Measurements from ENCODE around the gene CYBA.

Gene CYBA

DNA sequence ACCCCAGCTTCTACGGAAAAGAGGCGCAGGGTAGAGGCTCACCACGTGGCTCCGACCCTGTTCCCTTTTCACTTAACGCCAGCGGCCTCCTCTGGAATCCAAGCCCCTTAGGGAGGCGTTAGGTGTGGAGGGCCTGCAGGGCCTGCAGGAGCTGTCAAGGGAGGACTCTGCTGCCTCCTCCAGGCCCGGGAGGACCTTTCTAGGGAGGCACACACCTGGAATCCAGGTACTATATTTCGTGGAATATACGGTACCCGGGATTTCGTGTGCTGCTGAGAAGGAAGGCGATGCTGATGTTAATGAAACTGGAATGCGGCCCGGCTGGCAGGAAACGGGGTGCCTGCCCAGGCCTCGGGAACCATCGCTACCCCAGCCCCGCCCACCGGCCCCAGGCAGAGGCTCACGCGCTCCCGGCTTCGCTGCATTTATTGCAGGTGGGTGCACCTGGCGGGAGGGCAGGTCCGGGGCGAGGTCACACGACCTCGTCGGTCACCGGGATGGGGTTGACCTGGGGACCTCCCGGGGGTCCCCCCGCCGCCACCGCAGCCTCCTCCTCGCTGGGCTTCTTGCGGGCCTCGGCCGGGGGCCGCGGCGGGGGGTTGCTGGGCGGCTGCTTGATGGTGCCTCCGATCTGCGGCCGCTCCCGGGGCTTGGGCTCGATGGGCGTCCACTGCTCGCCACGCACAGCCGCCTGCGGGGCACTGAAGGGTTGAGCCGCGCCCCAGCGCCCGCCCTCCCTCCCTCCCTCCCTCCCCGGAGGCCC, 7.8 kb downstream of the CYBA start:
- FAIRE-seq: no peak

DNA sequence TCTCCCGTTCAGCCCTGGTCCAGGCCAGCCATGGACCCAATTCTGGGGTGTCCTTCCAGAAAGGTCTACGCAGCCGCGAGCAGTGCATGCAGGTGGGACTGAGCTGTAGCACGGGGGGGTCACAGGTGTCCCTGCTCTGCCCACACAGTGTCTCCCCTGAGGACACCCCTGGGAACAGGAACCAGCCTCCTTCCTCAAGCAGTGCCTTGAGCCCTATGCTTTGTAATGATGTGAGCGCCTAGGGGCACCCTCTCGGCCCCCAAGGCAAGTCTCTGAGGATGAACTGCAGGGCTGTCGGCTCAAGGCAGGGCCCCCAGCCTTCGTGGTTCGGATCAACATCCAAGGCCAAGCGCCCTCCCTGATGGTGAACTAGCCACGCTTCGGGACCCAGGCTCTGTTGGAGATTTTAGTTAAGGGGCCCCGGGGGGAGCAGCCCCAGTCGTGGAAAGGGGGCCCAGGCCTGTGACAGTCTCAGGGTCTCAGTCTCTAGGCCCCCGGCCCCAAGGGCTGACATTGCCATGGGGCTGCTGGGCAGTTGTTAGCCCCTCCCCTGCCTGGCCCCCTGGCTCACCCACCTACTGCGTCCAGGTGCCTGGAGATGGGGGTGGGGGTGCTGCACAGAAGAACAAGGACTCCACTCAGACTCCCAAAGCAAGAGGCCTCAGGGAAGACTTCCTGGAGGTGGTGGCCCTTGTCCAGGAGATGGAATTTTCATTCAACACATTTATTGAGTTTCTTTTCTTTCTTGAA, 10.2 kb downstream of the CYBA start:
- no peak for FAIRE-seq

DNA sequence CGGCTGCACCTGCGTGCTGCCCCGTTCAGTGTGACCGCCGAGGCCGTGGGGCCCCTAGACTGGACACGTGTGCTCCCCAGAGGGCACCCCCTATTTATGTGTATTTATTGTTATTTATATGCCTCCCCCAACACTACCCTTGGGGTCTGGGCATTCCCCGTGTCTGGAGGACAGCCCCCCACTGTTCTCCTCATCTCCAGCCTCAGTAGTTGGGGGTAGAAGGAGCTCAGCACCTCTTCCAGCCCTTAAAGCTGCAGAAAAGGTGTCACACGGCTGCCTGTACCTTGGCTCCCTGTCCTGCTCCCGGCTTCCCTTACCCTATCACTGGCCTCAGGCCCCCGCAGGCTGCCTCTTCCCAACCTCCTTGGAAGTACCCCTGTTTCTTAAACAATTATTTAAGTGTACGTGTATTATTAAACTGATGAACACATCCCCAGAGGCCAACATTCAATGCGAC, 10.8 kb downstream of the CYBA start:
- no peak for FAIRE-seq

DNA sequence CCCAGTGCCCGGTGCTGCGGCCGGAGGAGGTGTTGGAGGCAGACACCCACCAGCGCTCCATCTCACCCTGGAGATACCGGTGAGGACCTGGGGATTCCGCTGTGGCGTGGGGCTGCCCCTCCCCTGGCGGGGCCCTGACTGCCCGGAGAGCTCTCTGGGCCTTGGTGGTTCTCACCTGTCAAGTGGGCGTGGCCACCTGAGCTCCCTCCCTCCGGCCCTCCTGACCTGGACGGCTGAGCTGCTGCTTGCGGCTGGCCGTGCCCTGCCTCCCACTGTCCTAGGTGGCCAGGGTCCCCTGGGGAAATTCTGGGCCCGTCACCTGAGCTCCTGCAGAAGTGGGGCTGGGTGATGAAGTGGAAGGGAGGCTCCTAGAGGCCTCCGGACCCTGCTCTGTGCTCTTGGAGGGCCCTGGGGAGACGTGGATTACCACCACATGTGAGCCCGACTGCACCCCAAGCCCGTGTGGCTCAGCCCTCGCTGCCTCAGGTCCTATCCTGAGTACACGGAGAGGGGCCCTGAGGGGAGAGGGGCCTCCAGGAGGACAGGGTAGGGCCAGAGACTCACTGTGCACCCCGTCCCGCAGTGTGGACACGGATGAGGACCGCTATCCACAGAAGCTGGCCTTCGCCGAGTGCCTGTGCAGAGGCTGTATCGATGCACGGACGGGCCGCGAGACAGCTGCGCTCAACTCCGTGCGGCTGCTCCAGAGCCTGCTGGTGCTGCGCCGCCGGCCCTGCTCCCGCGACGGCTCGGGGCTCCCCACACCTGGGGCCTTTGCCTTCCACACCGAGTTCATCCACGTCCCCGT, 11.4 kb downstream of the CYBA start:
- FAIRE-seq: no peak

DNA sequence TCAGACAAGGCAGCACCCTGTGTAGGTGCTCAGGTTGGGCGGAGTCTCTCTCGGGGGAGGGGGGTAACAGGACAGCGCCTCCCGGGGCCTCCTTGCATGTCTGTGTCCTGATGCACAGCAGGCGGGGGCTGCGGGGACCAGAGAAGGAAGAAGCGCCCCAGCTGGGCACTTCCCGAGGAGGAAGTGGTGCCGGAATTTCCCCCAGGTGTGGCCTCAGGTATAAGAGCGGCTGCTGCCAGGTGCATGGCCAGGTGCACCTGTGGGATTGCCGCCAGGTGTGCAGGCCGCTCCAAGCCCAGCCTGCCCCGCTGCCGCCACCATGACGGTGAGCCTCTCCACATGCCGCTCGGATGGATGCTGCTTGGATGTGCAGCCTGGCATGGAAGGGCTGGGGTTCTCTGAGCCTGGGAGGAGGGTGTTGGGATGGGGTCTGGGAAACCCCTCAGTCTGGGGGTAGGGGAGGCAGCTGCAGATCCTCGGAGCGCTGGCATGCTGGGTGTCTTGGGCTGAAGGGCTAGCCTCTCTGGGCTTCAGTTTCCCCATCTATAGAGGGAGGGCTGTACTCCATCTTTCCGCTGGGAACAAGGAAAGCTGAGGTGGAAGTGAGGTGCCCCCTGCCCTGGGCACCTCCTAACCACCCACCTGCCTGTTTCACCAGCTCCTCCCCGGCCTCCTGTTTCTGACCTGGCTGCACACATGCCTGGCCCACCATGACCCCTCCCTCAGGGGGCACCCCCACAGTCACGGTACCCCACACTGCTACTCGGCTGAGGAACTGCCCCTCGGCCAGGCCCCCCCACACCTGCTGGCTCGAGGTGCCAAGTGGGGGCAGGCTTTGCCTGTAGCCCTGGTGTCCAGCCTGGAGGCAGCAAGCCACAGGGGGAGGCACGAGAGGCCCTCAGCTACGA, 12.3 kb downstream of the CYBA start, which contains the start of gene IL17C:
Gene IL17C (plus strand): TSS at position 250 of the 908 bp plus-strand sequence. CDS start 70 bp downstream, at position 320.
- no peak for FAIRE-seq

DNA sequence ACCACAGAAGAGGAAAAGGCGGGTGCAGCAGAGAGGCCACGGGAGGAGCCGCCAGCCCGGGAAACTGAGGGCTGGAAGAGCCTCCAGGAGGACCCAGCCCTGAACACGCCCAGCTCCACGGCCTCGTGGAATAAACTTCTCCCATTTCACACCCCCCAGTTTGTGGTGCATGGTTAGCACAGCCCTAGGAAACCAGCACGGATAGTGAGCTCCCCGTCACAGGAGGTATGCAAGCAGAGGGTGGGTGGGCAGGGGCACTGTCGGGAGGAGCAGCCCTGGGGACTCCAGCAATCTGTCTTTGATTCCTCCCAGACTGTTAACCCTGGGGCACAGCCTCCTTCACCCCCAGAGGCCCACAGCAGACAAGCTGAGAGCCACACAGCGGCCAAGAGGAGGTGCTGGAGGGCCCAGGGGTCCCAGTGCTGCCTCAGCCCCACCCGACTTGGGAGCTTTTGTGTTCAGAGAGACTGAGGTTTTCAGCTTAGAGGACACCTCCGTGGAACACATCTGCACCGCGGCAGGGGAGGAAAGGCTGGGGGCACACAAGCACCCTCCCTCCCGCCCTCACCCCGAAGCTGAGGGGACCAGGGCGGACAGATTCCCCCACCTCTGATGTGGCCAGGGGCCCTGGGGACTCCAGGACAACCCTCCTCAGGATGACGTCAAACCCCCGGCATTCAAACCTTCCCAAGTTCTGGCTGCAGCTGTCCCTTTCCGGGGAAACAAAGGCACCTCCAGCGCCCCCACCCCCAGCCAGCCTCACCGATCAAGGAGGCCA, 14.2 kb downstream of the CYBA start:
- FAIRE-seq: no peak

DNA sequence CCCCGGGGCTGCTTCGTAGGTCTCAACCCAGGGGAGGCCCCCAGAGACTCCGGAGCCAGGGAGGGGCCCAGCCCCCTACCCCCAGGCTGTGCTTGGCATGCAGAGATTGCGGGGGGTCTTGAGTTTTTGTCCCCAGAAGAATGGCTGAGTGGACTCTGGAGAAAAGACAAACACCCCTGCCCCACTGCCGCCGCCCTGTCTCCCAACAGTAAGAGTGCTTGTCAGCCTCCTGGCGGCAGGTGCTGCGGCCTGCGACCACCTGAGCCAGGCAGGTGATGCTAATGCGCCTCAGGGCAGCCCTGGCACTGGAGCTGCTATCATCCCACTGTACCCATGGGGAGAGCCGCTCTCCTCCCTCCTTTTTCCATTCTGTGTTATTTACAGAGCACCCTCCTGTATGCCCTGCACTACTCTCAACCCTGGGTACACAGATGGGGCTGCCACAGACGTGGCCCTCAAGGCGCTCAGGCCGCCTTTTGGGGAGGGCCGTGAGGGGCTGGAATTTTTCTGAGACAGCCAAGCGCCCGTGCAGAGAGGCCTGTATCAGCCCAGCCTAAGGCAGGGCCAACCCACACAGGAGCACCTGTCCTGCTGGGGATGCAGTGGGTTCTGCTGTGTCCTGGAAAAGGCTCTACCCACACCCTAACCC, 15.1 kb downstream of the CYBA start:
- FAIRE-seq: no peak

DNA sequence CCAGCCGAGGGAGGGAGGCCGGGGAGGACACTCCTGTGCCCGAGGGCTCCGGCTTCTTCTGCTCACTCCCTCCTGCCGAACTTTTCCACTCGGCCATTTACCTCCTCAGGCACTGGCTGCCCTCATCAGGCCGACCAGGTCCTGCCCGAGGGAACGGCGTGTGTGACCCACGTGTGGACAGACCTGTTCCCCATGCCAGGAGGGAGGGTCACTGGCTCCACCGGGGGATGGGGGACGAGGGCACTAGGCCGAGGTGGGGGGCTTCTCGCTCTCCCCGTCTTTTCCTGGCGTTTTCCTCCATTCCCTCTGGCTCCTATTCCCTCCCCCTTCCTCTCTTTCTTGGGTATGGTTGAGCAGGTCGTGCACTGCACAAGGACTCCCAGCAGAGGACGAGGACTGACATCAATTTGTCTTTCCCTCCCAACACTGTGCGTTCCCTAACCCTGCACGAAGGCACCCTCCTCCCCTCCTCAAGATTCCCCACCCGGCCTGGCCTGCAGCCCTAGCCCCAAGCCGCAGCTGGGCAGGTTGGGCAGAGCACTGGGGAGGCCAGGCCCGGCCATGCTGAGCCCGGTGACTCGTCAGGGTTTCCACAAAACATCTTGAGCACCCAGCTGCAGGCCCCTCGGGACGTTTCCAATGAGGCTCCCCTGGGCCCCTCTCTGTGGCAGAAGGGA, 15.7 kb downstream of the CYBA start:
- no peak for FAIRE-seq

DNA sequence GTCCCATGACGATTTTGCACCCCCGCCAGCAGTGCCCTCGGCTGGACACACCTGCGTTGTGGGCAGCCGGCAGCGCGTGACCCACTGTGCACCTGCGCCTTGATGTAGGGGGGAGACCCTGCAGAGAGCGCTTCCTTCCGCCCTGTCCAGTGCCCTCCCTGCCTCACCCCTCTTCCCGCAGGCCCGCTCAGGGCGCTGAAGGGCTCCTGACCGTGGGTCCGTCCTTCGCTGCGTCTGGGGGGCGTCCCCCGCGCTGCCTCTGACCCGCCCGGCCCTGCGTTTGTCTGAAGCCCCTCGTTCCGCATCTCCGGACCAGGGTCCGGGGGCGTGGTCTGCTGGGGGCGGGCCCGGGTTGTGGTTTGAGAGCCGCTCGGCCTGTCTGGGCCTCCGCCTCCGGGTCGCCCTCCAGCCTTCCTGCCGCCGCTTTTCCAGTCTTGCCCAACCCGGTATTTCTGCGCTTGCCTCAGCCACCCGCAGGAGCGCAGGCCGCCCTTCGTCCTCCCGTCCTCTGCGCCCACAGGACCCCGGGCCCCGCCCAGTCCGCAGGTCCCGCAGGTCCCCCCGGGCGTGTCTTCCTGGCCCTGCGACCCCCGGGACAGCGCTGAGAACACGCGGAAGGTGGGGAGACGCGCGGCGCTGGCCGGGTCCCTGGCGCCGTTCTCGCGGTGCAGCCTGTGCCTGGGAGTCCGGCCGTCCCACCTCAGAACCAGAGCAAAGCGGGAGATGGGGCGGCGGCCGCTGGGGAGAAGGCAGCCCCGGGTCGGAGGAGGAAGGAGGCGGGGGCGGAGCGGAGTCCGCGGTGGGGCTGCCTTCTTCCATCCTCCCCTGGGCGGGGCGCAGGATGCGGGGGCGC, 16.5 kb downstream of the CYBA start:
- no peak for FAIRE-seq

DNA sequence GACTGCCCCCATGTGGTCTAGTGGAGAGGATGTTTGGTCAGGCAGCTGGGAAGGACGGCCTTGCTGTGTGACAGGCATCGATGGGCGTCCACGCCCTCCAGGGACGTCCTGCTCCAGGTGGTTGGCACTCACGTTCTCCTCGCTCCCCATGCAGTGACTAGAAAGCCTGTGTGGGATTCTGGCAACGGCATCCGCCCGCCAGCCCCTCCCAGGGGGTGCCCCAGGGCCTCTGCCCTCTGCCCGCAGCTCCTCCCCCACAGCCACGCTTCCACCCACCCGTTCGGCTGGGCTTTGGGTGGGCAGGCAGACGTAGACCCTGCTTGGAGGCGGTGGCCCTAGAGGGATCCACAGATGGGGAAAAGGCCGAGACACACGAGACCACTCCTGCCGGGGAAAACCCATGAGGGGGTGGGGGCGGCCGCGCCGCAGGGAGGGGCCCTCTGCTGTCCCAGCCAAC, 17.1 kb downstream of the CYBA start:
- FAIRE-seq: no peak

DNA sequence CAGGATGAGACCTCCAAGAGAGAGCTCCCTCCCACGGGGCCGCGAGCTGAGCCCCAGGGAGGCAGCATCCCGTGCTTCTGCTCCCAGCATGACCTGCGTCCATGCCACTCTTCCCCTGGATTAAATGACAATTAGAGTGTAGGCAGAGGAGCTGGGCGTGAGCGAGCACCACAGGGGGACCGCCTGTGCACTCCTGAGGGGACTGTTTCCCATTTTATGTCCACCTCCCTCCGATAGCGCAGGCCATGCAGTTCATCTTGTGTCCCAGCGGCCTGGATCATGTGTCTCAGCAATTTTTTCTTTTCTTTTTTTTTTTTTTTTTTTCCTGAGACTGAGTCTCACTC, 18.3 kb downstream of the CYBA start:
- FAIRE-seq: no peak

DNA sequence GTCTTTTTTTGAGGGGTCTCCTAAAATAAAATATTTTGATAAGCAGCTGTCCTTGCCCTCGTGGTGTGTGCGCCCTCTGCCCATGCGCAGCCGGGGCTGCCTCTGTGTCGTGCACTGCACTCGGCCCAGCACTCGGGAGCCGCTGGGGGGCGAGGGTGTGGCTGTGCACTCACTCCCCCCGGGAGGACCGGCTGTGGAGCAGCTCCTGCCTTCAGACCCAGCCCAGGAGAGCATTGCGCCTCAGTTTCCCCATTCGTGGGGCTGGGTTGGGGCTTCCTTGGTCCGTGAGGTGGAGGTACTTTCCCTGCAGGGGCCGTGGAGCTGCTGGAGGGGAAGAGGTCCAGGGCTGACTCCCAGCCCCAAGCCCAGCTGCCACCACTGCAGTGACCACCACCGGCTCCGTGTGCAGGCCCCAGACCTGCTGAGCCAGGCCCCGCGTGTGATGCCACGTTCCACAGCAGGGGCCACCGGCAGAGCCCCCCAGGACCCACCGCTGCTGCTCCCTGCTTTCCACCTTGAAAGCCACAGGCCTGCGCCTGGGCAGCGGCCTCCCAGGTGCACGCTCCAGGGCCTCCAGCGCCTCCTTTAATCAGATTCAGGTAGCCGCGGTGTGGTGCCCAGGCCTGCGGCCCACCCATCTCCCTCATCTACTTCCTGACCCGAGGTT, 18.8 kb downstream of the CYBA start:
- no peak for FAIRE-seq

DNA sequence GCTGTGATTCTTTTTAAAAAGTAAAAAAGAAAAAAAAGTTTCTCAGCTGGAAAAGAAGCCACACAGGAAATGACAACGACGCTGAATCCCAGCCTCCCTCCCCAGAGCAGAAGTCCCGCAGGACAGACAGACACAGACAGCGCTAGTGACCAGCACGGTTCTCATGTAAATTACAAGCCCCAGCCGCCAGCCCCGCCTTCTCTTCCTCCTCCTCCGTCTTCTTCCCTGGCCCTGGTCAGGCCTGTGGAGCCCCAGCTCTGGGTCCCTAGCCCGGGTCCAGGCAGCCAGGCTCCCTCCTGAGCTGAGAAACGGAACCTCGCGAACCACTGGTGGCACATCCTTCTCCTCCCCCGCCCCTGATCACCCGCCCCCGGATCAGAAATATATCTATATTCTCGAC, 19.5 kb downstream of the CYBA start:
- no peak for FAIRE-seq

DNA sequence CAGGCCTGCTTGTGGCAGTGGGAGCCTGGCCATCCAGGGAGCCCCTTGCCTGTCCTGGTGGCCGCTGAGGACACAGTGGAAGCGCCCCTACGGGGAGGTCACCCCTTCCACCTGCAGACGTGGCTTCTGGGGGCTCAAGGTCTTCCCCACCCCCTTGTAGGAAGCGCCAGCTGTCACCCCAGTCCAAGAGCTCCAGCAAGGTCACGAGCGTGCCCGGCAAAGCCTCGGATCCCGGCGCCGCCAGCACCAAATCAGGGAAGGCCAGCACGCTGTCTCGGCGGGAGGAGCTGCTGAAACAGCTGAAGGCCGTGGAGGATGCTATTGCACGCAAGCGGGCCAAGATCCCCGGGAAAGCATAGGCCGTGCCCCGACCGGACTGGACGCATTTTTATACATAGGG, 19.9 kb downstream of the CYBA start:
- no peak for FAIRE-seq

DNA sequence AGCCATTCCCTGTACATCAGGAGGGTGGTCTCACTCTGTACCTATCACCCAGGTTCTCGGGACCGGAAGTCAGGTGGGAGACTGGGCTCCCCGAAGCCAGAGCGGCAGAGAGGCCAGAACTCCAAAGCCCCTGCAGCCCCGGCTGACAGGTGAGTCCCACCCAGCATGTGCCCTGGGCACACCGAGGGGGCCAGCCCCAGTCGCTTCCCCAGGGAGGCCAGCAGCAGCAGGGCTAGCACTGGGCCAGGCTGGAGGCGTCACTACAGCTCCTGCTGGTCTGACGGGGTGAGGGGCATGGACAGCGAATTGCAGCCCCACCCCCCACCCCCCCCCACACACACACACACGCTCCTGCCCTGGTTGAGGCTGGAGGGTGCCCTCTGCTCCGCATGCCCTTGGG, 20.4 kb downstream of the CYBA start:
- FAIRE-seq: no peak

DNA sequence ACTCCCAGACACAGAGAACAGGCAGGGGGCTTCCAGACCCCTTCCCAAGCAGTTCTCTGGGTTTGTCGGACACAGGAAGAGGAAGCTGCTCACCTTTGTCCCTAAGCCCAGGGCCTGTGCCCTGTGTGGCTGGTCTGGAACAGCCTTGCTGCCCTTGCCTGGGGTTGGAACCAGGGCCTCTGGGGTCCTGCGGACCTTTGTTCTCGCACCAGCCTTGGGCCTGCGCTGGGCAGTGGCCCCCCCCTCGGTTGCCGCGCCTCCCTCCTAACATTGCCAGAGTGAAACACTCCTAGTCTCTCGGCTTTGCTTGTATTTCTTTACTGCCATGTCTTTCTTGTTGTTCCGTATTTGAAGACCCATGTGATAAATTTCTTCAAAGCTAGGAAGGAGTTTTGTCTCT, 21.0 kb downstream of the CYBA start:
- no peak for FAIRE-seq

DNA sequence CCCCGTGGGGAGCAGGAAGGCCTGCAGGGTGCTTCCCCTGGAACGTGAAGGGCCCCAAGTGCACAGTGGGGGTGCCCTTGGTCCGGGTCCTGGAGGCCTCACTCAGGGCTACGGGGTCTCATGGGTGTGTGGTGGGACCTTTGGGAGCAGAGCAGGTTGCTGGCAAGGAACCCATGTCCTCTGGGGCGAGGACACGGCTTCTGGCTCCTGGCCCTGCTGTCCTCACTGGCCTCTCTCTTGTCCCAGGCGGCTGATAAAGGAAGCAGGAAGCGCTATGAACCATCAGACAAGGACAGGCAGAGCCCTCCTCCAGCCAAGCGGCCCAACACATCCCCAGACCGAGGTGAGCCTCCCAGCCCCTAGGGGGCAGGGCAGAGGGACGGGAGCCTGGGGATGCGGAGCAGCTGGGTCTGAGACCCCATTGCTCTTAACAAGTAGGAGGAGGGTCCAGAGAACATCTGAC, 22.3 kb downstream of the CYBA start:
- FAIRE-seq: no peak
